Thyroid gland (tissue), 4 donors: ENCODE measurements around the gene UBE2QL1.

Source experiments
- POLR2A ChIP-seq, 2 donors: fragments of 450-650 bp; IDR thresholded peaks; one replicate each; pipeline ENCODE4 v1.6.1; 2017; ENCODE audit warnings: antibody characterized with exemption in 2 of 2, mild to moderate bottlenecking in 2 of 2, moderate library complexity in 1 of 2
- TF ChIP-seq, protein P1 (sequence below), 6 experiments: fragments of 200-600 bp in 3 of 6; fragments of 450-650 bp in 3 of 6; sonication (generic) in 3 of 6; IDR thresholded peaks; one replicate each; pipeline ENCODE4 v1.5.1; 2016 to 2019; ENCODE audit warnings: antibody characterized with exemption in 6 of 6, mild to moderate bottlenecking in 2 of 6, inconsistent platforms in 1 of 6, moderate library complexity in 1 of 6

DNA sequence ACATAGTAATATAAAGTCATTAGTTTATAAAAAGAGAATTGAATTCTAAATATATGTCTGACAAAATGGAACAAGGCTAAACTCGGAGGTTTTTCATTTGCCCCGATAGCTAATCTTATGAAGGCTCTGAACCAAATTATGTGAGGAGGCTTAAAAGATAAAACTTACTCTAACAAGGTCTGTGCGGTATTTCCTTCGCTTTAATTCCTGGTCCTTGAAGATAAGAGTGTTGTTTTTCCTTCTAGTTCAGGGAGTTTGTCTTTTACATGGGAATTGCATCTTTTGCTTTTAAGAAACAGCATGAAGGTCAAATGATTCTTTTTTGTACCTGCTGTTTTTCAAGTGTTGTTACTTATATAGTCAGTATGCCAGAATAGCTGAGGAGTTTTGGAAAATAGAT, 68.2 kb downstream of the UBE2QL1 start:
- TF ChIP-seq, protein P1, sequence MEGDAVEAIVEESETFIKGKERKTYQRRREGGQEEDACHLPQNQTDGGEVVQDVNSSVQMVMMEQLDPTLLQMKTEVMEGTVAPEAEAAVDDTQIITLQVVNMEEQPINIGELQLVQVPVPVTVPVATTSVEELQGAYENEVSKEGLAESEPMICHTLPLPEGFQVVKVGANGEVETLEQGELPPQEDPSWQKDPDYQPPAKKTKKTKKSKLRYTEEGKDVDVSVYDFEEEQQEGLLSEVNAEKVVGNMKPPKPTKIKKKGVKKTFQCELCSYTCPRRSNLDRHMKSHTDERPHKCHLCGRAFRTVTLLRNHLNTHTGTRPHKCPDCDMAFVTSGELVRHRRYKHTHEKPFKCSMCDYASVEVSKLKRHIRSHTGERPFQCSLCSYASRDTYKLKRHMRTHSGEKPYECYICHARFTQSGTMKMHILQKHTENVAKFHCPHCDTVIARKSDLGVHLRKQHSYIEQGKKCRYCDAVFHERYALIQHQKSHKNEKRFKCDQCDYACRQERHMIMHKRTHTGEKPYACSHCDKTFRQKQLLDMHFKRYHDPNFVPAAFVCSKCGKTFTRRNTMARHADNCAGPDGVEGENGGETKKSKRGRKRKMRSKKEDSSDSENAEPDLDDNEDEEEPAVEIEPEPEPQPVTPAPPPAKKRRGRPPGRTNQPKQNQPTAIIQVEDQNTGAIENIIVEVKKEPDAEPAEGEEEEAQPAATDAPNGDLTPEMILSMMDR (IDR thresholded peaks at IDR 0.05), result no peak
- TF ChIP-seq POLR2A (IDR thresholded peaks at IDR 0.05), result no peak
